ENCODE data around the gene CWC15.

- no peak for TF ChIP-seq CTCF (IDR thresholded peaks at IDR 0.05)
- no peak for TF ChIP-seq POLR2A (IDR thresholded peaks at IDR 0.05)
These were observed 38.0 kb upstream of the CWC15 start for GRCh38 chr11:95011376-95011775.

Measured in body of pancreas (tissue), 4 donors.